NCI-H2196 treated with DMSO at 0.1 percent for 48 hours (cell line): Measurements from ENCODE around the gene ADAMTS9.

ENCODE experiments used
- DNase-seq: peaks from one replicate; lab custom pipeline; 2025; ENCODE audit not compliant: unreplicated experiment; lab: John Stamatoyannopoulos, UW

ADAMTS9 gene

GRCh38 chr3:64621275-64621674 lies 66.5 kb downstream of the ADAMTS9 start:
- no peak for DNase-seq

- no peak for DNase-seq
These were observed 67.8 kb downstream of the ADAMTS9 start for GRCh38 chr3:64620020-64620419.

DNA sequence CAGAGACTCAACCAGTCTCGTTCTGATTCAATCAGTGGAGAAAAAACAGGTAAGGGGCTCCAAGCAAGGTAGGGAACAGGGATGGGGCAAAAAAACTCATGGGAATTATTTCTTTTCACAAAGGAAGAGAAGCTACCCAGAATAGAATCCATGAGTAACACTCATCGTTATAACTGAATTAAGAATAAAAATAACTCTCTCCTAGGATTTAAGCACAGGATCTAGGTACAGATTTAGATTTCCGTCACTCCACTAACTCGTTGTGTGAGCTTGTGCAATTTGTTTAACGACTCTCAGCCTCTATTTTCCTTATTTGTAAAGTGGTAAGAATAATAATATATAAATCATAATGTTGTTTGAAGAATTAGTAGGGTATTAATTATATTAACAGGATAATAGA lies 68.6 kb downstream of the ADAMTS9 start:
- no peak for DNase-seq

DNA sequence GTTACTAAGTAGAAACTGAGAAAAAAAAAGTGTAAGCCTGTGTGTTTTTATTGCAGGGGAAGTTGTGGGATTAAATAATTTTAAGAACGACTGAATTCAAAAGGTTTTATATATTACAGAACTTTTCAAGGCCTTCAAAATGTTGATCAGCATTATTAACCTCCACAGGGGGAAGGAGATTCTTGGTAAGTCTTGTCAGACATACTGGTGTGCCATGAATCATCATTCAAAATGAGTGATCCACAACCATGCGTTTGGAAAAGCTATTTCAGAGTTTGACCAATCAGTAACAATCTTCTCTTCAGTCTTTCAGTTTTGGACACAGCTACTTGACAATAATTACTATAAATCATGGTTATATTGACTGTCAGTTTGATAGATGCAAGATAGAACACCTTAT lies 70.2 kb downstream of the ADAMTS9 start:
- no peak for DNase-seq

GRCh38 chr3:64616953-64617352 lies 70.8 kb downstream of the ADAMTS9 start:
- no peak for DNase-seq

GRCh38 chr3:64612916-64613526 lies 74.8 kb downstream of the ADAMTS9 start:
- DNase-seq = no peak

DNA sequence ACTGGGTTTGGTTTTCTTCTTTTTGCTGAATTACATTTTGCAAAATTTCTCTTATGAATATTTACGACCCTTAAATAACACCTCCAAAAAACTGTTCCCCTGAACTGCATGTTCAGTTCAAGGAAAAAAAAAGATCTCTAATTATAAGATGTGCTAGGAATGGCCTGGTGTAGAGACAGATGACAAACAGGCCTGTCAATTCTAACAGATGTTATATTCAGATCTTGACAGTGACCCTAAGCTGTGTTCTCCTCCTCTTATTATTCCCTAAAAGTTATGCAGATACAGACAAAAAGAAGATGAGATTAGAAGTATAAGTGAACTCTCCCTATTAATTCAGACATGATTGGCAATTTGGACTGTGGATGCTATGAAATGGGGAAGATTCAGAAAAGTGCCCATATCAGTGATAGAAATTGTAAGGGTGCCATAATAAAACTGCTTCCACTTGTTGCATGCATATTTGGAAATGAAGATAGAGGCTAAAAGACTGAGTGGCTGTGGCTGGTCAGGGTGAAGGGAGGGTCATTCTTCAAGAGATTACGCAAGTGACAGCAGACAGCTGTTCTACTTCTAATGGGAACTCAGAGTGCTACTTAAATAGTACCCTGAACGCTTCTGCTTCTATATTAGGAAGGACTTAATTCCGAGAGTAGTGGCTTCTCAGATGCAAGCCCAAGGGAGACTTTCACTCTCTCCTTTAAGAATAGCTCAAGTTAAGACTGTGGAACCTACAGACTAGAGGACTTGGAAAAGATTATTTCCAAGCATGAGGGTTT lies 75.5 kb downstream of the ADAMTS9 start:
- DNase-seq = no peak

GRCh38 chr3:64608741-64609140 lies 79.1 kb downstream of the ADAMTS9 start:
- no peak for DNase-seq

- DNase-seq = no peak
These were observed 80.7 kb downstream of the ADAMTS9 start for GRCh38 chr3:64607032-64607551.

- DNase-seq = no peak
These were observed 83.5 kb downstream of the ADAMTS9 start for GRCh38 chr3:64604313-64604712.

DNA sequence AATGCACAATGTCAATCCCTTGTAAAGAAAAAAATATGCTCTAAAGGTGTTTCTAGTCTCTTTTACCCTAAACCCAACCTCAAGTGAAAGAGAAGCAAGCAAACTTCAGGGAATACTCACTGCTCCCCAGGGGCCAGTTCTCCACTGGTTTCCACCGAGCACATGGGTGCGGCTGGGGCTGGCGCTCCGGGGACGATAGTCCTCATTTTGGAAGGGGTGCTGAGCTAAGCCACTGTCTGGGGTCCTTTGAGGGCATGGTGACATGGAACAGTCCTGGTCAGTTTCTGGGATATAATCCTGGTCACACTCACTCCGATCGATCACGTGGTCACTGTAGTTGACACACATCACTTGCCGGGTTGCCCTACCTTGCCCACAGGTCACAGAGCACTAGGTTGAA lies 86.0 kb downstream of the ADAMTS9 start:
- no peak for DNase-seq

DNA sequence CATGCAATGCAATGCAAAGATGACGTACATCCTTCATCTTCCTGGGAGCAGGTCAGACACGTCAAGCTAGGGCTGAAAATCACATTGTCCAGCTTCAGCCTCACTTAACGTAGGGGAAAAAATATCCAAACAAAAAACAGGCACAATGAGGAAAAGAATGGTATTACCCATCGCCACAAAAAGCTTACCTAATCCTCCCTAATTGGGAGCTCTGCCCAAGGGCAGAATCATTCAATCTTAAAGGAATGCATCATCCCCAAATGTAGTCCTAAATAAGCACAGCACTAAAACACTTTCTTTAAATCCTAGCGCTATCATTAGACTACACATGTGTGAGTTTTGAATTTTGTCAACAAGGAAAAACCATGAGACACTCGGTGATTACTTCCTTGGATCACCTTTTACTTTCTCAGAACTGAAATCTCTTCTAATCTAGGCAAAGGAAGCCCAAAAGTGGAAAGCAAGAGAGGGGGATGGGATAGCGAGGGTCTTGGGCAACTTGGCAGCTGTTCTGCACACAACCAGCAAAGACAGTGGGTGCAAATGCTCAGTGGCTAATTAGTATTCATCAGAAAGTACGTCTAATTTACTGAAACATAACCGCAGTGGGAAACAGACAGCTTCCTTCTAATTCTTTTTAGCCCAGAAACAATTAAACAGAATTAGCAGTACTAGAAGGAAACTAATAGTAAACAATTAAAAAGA lies 87.4 kb downstream of the ADAMTS9 start:
- no peak for DNase-seq

- no peak for DNase-seq
These were observed 88.1 kb downstream of the ADAMTS9 start for GRCh38 chr3:64599651-64600050.

DNA sequence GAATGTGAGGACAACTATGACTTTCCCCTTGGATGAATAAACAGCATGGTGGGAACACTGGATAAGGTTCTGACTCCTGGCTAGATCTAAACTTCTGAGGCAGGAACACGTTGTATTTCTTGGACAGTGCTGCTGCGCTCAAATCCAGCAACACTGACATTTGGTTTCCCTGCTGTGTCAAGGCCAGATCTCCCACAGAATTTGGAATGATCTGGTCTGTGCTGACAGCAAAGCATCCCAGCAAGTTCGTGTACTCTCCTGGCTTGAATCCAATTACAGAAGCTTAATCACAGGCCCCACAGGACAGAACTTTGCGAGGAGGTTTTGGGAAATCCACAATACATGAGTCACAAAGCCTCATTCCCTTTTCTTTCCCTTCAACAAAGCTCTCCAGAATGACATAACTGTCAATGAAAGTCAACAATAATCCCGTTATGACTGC lies 92.5 kb downstream of the ADAMTS9 start:
- DNase-seq = no peak

DNA sequence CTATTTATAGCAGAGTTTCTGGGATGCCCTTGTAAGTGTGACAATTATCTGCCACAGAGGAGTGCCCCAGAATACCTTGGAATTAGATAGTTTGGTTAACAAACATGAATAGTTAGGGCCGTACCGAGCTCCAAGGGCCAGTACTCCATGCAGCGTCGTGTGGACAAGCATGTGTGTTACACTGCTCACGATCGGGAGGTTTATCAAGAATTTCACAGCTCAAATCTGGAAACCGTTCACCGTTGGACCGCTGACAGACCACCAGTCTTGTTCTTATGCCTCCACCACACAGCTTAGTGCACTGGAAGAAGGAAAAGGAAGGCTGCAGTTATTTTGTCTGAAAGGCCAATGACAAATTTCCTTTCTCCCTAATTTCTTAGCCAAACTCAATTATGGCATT lies 93.7 kb downstream of the ADAMTS9 start:
- DNase-seq = no peak

GRCh38 chr3:64593350-64593749 lies 94.5 kb downstream of the ADAMTS9 start:
- no peak for DNase-seq

DNA sequence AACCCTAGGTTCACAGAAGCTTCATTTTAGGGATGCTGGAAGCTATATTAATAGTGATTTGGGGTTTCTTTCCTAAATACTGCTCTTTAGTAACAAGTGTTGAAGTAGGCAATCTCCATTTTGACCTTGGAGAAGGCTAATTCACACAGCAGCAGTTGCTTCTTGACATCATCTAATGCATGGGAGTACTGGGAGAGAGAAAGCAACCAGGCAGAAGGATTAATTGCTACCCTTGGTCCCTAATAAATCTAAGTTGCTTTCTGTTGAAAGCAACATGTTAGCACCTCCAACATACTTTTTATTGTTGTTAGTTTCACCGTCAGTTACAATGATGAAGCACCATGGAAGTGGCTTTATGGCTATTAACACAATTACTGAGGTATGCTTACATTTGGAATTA lies 96.2 kb downstream of the ADAMTS9 start:
- no peak for DNase-seq

DNA sequence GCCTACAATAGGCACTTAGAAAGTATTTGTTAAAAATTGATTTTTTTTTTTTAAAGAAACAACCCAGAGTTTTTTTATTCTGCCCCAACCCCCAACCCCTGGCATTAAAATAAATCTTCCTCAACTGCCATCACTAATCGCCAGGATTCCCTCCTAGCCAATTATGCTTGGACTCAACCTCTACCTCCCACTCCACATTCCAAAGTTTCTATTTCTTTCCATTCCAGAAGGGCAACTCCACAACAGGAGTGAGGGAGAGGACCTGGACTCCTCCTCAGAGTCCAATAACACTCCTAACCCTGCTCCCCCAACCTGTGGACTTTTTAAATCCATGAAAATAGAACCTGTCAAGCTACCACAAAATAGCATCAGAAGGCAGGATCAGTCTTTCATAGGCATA lies 99.4 kb downstream of the ADAMTS9 start:
- DNase-seq = no peak

DNA sequence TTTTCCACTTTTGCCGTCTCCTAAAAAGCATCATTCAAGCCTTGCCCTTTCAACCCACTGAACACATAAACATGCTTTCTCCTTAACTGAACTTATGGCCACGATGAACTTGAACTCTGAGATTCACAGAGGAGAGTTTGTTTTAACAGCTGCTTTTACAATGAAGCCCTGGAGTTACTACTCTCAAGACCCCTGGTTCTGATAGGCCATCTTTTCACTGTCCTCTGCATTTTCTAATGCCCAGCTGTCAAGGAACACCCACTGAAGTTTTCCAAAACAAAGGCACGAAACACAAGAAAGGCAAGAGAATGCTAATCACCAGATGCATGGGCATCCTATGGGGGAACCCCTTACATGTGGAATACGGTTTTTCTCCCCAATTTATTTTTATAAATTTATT lies 100.8 kb downstream of the ADAMTS9 start:
- DNase-seq = no peak

- DNase-seq = no peak
These were observed 103.6 kb downstream of the ADAMTS9 start for GRCh38 chr3:64584179-64584578.

DNA sequence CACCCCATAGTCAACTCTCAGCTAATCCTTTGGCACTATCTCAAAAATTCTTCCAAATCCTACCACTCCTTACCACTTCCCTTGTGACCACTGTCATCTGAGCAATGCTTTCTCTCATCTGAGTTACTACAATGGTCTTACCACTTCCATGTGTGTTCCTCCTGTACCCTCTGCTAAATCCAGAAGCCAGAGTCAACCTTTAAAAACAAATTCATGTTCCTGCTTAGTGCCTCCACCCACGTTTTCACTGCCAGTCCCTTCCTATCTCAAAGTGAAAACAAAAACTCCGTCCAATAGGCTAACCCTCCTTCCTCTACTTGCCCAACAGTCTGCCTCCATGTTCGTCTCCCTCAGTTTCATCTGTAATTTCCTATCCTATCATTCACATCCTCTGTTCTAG lies 109.0 kb downstream of the ADAMTS9 start:
- DNase-seq = no peak
